HG03457 (cell line): ENCODE measurements around the gene NCAM1.
"Not testable (repeated sequence)": the region's sequence is repeated elsewhere in the genome, so short reads cannot be mapped to it uniquely, and the experiment has no call there.

ENCODE experiments used
- ATAC-seq: cut with Tn5 transposase; IDR thresholded peaks from one replicate; pipeline ENCODE4 v1.9.1; 2021; ENCODE audit warnings: moderate number of reproducible peaks; ENCODE audit not compliant: unreplicated experiment

The NCAM1 gene

GRCh38 chr11:112961146-112961668 lies at the start of gene NCAM1:
Gene NCAM1 (plus strand): TSS chr11:112961420.
- no peak for ATAC-seq

- no peak for ATAC-seq
Measured at GRCh38 chr11:112922606-112923005, 38.6 kb upstream of the NCAM1 start.

- not testable (repeated sequence) for ATAC-seq
Measured at GRCh38 chr11:112924836-112925235, 36.4 kb upstream of the NCAM1 start.

GRCh38 chr11:112925516-112926310 lies 35.5 kb upstream of the NCAM1 start:
- ATAC-seq: no peak

GRCh38 chr11:112928136-112928535 lies 33.1 kb upstream of the NCAM1 start:
- no peak for ATAC-seq

GRCh38 chr11:112929432-112929831 lies 31.8 kb upstream of the NCAM1 start:
- no peak for ATAC-seq

GRCh38 chr11:112931703-112932102 lies 29.5 kb upstream of the NCAM1 start:
- no peak for ATAC-seq

- ATAC-seq: no peak
Measured at GRCh38 chr11:112932593-112932992, 28.6 kb upstream of the NCAM1 start.

- ATAC-seq: no peak
Measured at GRCh38 chr11:112933970-112934369, 27.2 kb upstream of the NCAM1 start.

GRCh38 chr11:112941104-112941503 lies 20.1 kb upstream of the NCAM1 start:
- ATAC-seq: no peak

GRCh38 chr11:112942966-112943643 lies 18.1 kb upstream of the NCAM1 start:
- no peak for ATAC-seq

- no peak for ATAC-seq
Measured at GRCh38 chr11:112946866-112947265, 14.4 kb upstream of the NCAM1 start.

GRCh38 chr11:112949781-112950575 lies 11.2 kb upstream of the NCAM1 start:
- ATAC-seq: no peak

GRCh38 chr11:112958670-112959069 lies 2.5 kb upstream of the NCAM1 start:
- ATAC-seq: no peak

GRCh38 chr11:112961751-112962578 lies 745 bp downstream of the NCAM1 start:
- no peak for ATAC-seq

- no peak for ATAC-seq
Measured at GRCh38 chr11:112962579-112963367, 1.6 kb downstream of the NCAM1 start.

GRCh38 chr11:112963368-112963955 lies 2.2 kb downstream of the NCAM1 start:
- ATAC-seq: no peak

GRCh38 chr11:112965656-112966055 lies 4.4 kb downstream of the NCAM1 start:
- ATAC-seq: no peak

- no peak for ATAC-seq
Measured at GRCh38 chr11:112966561-112966960, 5.3 kb downstream of the NCAM1 start.
